GM18499 (cell line): ENCODE results near the gene CHST8.

ENCODE experiments used
- ATAC-seq: cut with Tn5 transposase; IDR thresholded peaks from one replicate; pipeline ENCODE4 v1.9.1; 2021; ENCODE audit warnings: moderate number of reproducible peaks; ENCODE audit not compliant: insufficient read depth, unreplicated experiment

CHST8 gene

DNA sequence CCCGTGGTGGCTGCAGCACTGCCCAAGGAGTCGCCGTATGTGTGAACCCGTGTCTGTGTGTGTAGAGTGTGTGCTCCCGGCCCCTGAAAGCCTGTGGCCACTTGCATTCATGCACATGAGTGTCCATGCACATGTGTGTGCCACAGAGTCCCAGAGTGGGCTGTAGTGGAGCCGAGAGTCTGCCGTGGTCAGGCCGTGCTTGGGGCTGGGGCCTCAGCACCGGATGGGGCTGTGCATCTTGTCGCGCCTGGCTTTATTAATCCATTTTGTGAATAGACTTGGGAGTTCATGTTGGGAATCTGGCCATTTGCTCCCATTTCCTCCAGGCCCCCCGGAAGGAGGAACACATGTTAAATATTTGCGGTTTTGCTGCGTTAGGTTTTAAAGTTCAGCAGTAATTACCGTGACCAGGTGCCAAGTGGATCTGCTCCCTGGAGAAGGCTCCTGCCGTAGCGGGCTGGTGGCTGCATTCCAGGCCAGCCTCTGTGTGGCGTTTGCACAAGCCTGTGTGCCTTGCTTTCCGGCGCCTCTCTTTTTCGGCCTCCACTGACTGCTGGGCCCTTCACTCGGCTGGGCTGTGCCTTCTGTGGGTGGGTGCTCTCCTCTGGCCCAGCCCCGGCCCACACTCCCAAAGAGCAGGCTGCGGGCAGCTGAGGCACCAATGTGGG, 105.7 kb downstream of the CHST8 start:
- ATAC-seq = no peak

DNA sequence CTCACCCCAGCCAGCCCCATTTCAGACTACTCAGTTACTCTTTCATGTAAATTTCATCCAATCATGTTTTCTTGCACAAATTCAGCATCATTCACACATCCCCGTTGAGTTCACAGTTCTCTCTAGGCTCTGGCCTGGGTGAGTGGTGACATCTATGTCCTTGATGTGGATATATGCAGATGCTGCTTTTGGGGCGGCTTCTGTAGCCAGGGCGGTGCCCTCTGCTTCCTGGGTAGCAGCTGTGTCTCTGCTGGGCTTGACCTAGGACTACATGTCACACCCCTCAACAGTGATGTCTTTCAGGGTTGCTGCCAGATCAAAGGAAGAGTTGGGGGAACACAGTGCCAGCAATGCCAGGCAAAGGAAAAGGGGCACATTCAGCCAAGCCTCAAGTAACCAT, 106.4 kb downstream of the CHST8 start:
- ATAC-seq = no peak

DNA sequence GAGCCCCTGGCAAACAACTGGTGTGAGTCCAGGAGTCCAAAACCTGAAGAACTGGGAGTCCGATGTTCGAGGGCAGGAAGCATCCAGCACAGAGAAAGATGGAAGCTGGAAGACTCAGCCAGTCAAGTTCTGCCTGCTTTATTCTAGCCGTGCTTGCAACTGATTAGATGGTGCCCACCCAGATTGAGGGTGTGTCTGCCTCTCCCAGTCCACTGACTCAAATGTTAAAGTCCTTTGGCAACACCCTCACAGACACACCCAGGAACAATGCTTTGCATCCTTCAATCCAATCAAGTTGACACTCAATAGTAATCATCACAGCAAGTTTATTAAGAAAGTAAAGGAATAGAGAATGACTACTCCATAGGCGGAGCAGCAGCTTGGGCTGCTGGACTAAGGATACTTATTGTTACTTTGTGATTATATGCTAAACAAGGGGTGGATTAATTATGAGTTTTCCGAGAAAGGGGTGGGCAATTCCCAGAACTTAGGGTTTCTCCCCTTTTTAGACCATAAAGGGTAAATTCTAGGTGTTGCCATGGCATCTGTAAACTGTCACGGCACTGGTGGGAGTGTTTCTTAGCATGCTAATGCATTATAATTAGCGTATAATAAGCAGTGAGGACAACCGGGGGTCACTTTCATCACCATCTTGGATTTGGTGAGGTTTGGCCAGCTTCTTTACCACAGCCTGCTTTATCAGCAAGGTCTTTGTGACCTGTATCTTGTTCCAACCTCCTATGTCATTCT, 109.3 kb downstream of the CHST8 start:
- ATAC-seq = no peak

DNA sequence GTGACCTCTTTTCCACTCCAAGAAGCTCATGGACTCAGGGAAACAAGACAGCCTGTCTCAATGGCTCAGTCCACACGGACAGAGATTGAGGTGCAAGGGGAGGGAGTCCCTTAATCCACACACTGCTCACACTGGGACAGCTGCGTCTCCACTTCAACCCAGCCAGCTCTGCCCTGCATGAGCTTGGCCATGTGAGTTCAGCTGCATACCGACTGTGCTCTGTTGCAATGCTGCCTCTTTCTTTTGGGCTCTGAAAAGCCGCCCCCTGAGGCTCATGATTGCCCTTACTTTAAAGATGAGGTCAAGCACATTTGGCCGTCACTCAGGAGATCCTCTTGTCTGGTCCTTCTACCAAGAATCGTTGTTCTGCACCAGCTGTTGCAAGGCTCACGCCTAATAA, 110.1 kb downstream of the CHST8 start:
- no peak for ATAC-seq

DNA sequence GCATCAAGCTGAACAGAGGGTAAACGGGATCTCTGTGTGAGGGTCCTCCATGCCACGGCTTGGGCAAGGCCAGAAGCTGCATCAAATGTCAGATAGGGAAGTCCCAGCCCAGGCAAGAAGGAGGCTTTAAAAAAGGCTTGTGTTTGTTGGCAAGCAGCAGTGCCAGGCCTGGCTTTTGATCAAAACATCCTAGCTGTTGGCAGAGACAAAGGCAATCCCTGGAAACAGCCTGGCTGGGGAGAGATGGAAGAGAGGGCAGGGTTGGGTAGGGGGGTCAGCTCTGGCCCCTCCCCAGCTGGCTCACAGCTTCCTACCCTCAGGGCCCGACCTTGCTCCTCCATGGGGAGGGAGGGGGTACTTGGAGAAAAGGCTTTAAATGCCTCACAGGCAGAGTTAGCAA, 113.2 kb downstream of the CHST8 start:
- ATAC-seq = no peak

DNA sequence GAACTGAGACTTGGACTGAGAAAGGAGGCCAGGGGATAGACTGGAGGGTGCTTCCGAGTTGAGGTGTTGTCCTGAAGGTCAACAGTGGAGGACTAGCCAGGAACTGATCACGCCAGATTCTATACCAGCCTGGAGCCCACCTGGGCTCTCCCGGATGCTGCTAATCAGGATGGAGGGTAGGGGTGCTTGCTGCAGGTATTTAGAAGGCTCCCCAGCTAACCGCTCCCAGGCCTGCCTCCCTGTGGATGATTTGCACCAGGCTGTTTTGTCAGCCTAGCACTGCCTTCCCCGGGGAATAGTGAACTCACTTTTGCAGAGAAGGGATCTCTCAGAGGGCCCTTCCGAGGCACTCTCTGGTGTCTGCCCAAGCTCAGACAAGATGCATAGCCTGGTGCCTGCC, 114.4 kb downstream of the CHST8 start:
- no peak for ATAC-seq

DNA sequence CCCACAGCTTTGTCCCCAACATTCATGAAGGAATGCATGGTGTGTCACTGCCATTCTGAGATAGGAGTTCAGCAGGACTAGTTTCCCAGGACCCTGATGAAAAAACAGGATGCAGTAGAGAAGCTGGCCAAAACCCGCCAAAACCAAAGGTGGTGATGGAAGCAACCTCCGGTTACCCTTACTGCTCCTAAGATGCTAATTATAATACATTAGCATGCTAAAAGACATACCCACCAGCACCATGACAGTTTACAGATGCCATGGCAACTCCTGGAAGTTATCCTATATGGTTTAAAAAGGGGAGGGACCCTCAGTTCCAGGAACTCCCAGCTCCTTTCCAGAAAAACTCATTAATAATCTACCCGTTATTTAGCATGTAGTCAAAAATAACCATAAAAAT, 115.0 kb downstream of the CHST8 start:
- ATAC-seq = no peak

DNA sequence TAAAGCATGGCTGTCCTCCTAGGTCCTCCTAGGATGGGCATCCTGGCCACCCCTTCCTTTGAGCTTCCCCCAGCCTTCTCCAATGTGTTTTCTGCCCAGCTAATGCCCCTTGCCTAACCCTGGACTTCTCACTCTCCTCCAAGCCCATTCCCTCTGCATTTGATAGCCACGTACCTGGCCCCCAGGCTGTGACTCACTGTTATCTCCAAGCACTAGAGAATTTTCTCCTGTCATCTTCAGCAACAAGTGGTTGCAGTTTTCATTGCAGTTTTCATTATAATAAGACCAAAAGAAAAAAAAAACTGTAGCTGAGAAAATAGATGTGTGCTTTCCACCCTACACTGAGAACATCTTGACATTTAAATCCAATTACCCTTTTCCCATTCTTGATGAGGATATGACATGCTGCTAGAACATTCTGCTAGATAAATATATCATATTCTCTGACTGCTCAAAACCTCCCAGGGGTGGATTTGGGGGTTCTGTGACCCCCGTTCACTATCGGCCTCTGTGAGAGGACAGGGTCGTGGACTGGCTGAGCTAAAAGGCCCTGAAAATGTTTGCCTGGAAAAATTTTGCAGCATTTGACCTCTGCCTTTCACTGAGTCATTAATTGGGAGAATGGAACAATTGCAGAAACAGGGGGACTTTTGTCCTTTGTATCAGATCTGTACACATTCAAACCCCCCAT, 116.1 kb downstream of the CHST8 start:
- ATAC-seq = no peak

DNA sequence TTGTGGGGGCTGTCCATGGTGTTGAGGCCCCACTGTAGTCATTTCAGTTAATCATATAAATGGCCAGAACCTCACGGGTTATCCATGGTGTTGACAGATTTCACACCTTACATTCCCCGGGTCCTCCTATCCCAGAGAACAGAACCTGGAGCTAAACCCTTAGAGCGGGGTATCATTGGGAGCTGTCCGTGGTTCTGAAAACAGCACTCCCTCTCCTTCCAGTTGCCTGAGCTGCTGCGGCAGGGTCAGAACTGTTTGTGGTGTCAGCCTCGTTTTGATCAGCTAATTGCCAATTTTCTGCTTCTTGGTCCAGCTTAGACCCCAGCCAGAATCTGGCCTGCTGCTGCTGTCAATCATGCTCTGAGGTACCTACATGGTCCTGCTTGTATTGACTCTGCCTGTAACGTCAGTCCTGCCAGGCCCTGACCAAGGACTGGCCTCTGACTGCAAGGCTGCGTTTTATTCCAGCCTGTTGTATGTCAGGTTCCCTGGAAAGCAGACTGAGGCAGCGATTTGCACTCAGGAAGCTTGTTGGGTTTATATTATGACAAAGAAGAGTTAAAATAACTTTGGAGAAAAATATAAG, 119.2 kb downstream of the CHST8 start:
- ATAC-seq = no peak

DNA sequence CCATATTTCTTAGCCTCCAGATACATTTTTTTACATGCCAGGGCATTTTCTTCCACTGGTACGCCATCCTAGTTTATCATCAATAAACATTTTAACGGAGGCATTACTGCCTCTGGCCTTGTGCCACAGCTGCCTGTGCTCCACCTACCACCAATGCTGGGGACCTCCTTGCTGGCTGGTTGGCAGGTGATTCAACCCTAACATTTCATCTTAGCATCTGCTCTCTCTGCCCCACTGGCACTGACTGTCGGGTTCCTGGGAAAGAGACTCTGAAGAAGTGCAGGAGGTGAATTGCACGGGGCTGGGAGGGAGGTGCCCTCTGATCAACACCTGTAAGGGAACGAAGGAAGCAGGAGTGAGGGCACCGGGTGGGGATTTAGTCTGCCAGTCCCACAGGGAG, 123.5 kb downstream of the CHST8 start:
- ATAC-seq = no peak

DNA sequence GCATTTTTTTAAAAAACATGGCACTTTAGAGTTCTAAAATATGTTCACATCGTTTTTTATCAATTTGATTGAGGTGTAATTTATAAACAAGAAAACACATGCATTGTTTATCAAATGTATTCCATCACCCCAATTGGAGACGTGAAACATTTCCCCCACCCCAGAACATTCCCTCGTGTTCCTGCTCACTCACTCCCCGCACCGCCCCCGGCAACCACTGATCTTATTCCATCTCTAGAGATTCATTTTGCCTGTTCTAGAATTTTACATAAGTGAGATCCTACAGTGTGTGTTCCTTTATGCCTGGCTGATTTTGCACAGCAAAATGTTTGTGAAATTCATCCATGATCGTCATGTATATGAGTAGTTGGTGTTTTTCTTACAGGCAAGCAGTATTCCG, 124.4 kb downstream of the CHST8 start:
- ATAC-seq = no peak

DNA sequence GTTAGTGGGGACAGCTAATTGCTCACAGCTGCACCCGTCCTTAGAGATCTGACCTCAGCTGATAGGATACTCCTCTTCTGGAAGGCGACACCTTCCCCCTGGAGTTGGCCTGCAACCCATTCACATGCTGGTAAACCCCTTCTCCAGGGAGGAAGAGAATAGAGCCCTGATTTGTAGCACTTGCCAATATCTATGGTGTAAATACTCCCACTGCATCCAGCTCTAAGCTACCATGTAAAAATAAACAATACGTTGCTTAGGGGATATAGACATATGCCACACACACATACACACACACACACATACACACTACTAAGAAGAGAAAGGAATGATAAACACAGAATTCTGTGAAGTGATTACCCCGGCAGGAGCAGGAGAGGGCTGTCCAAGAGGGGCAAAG, 125.5 kb downstream of the CHST8 start:
- no peak for ATAC-seq

DNA sequence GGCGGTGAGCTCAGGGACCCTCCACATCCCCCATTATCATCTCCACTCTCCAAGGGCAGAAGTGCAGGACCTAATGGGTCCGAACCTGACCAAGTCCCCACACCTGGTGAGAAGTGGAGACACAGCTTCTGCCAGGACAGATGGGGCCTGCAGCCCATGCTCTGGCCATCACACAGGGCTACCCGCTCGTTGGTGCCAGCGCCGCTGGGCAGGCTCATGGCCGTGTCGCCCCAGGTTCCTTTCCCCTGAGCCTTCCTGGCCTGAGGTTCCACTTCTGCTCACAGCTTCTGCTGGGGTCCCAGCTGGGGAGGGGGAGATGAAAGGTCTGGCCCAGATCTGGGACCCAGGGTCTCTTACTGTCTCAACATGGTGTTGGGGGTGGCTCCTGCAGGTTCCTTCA, 126.5 kb downstream of the CHST8 start:
- no peak for ATAC-seq

DNA sequence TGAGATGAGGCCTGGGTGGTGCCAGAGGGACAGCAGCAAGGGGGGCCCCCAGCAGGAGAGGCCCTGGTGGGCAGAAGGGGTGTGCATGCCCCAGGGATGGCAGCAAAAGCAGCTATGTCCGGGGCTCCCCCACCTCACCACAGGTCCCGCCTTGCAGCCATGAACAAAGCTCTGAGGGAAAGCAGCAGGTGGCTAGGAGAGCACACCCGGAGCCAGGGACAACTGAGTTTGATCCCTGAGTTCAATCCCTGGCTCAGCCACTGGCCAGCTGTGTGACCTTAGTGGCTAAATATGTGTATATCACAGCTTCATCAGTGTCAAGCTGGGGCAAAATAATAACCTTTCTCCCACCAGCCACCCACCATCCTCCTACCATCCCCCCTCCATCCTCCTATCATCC, 127.3 kb downstream of the CHST8 start:
- ATAC-seq = no peak

DNA sequence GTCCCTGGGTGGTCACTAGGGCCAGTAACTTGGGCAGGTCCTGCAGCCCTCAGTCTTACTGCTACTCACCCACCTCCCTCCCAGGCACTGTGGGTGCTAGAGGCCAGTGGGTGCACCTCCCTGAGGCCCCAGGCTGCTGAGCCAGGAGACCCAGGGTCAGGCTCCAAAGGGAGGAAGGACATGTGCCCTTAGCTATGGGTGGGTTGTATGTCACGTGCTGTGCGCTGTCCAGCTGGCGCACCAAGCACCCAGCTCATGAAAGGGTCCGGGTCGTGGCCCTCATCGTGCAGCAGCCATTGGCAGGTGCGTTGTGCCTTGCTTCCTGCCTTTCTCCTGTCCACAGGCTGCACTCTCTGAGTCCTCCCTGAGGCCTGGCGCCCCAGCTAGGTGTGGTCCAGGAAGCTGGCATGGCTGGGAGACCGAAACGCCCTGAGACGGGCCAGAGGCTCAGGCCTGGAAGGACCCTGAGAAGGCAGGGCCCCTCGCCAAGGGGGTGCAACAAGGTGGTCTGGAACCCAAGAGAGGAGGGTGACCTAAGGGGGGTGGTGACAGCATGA, 127.9 kb downstream of the CHST8 start:
- ATAC-seq = no peak

DNA sequence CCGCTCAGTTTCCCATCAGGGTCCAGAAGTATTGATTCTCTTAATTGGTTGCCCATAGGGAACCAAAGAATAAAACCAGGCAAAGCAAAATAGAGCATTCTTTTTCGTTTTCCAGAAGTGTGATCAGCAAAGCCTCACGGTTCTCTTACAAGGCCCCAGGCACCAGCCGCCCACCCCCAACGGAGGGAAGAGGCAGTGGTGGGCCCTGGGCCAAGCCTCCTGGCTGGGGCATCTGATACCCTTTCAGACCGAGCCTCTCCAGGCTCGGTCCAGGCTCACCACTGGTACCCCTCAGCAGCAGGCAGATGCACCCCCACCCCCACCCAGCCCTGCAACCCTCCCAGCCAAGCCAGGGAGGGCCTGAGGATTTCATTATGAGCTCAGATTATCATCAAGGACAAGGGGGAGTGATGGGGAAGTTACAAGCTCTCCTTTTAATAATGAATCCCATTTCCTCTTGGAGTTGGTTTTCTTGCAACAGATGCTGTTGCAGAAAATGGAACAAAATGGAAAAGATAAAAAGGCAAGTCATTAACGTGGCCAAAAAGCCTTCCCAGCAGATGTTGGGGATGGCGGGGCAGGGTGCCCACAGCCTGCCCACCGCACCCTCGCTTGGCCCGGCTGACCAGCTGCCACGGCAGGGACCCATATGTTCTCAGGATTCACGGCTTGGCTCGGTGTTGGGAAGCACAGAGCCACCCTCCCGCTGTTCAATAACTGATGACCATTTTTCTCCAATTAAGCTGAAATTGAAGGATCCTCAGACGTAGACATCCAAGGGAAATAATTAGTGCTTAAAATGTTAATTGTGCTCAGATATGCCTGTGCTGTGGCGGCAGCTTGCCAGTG, 129.1 kb downstream of the CHST8 start:
- no peak for ATAC-seq

DNA sequence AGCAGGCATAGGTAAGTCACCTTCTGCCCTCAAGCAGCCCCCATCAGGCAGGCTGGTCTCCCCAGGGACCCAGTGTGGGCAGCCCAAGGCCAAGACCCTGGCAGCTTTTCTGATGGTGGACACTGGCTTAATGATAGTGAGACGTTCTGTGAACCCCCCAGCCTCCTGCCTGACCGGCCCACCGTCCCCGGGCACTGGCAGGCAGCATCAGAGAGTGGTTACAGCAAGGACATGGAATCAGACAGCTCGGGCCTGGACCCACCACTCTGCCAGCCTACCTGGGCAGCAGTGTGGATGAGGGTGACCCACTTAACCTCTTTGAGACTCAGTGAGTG, 129.7 kb downstream of the CHST8 start:
- ATAC-seq = no peak

DNA sequence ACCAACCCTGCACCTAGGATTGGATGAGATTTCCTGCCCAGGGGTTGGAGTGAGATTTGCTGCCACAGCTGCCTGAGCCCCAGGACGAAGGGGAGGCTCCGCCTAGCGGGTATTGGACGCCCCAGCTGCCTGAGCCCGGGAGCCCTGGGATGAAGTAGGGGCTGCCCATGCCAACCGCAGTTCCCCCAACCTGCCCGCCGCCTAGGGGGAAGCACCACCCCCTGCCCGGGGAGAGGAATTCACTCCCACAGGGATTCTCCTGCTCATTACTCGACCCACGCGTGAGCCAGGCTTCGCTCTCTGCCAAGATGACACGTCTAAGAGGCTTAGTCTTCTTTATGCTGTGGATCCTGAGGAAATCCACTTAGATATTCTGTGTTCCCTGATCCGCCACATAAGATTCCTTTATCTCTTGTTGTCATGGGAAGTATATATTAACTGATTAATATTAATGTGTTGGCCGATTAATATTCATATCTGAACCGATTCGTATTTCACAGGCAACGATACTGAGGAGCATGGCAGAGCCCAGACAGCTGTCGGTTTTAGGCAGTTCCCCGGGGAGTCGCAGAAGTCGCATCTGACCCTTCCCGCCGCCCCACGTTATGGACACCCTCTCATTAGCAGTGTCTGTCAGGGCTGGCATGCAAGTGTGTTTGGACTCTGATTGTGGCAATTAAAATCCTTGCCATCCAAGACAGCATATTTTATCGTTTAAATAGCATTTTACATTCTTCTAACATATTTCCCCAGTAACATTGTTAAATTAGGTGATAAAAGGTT, 130.5 kb downstream of the CHST8 start:
- ATAC-seq = no peak

DNA sequence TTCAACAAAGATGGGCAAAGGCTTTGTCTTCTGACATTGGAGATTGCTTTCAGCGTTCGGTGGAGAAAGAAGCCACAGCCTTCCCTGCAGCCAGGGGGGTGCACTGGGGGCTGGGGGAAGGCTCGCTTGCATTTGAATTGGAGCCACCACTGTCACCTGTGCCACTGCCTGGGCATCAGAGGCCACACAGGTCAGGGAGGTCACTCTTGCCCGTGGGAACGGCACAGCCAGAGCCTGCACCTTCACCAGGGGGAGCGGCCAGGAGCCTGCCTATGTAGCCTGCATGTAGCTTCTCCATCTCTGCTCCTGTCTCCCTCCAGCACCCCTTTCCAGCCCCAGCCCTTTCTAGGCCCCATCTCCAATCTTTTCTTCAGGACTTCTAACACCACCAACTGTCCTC, 131.2 kb downstream of the CHST8 start:
- no peak for ATAC-seq
